Measurements from ENCODE around the gene AGBL1.

- no peak for TF ChIP-seq POLR2AphosphoS5 (IDR thresholded peaks at IDR 0.05)
- no peak for TF ChIP-seq CTCF (IDR thresholded peaks at IDR 0.05)
- TF ChIP-seq POLR2A (IDR thresholded peaks at IDR 0.05) = no peak
Measured at GRCh38 chr15:86644339-86644738, 564.7 kb downstream of the AGBL1 start.

Measured in transverse colon (tissue), 4 donors.